Thoracic aorta (tissue), 2 donors: Measurements from ENCODE around the gene NR5A2. TPM values are rescaled to one million over a fixed set of nuclear protein-coding genes. Genes with fewer than 3 reads are reported as not detected.

ENCODE experiments used
- ATAC-seq: fragments of 150-250 bp; one replicate; pipeline ENCODE4 v1.8.0; 2017; ENCODE audit warnings: low read depth; ENCODE audit not compliant: insufficient number of reproducible peaks, low FRiP score
- DNase-seq: peaks from one replicate; pipeline ENCODE4 v3.0.0-alpha.2; 2020; ENCODE audit warnings: low spot score
- H3K27ac ChIP-seq, 2 donors: fragments of 200-600 bp; sonication (generic); 1 replicate in 1 of 2; 2 replicates in 1 of 2; pipeline ENCODE4 v1.5.1; 2016; ENCODE audit warnings: mild to moderate bottlenecking in 2 of 2, moderate library complexity in 2 of 2
- H3K27me3 ChIP-seq: fragments of 200-600 bp; sonication (generic); replicated peaks from 2 replicates; pipeline ENCODE4 v1.6.0; 2016; ENCODE audit warnings: mild to moderate bottlenecking; ENCODE audit not compliant: insufficient read depth
- H3K36me3 ChIP-seq: fragments of 200-600 bp; sonication (generic); one replicate; pipeline ENCODE4 v1.5.1; 2016
- H3K4me1 ChIP-seq, 2 donors: fragments of 200-600 bp; sonication (generic); 1 replicate in 1 of 2; 2 replicates in 1 of 2; pipeline versions ENCODE4 v1.5.1 to v1.6.0; 2016; ENCODE audit warnings: low read depth in 2 of 2, mild to moderate bottlenecking in 1 of 2; ENCODE audit not compliant: control insufficient read depth in 1 of 2
- H3K4me3 ChIP-seq: fragments of 200-600 bp; sonication (generic); 2 replicates; pipeline ENCODE4 v1.5.1; 2016; ENCODE audit warnings: mild to moderate bottlenecking
- H3K9me3 ChIP-seq: fragments of 200-600 bp; sonication (generic); 2 replicates; pipeline ENCODE4 v1.5.1; 2016
- total RNA-seq, 2 donors: library from RNA; depleted of rRNA; stranded (reverse); fragments of >200 nt; gene quantifications; one replicate each; pipeline versions ENCODE4 v1.1.0 to v1.2.3, GENCODE V29; 2016
- TF ChIP-seq, protein P1 (sequence below): fragments of 200-600 bp; sonication (generic); IDR thresholded peaks from one replicate; pipeline ENCODE4 v1.5.1; 2019; ENCODE audit warnings: antibody characterized with exemption

The NR5A2 gene
- total RNA-seq, 2 donors from 2014 or later: 2.7 to 3.6 TPM

DNA sequence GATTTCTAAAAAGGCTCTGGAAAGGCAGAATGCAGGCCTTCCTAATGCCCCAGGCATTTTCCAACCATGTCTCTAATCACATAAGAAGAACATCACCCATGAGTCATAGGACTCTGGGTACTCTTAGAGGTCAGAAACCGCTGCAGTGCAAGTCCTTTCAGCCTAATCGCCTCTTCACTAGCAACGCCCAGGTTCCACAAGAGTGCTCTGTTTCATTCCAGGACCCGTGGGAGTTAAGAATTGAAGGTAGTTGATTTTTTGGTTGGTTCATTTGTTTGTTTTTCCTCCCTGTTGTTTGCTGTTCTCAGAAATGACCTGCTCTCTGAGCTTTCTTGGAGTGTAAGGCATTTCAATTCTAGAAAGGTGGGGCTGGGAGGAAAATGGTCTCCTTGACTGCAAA, 123.2 kb downstream of the NR5A2 start:
- Histone ChIP-seq H3K27me3 (no peaks in the 10 kb centered on the region), H3K4me1 (no peaks in the 10 kb centered on the region), H3K27ac (no peak overlapping the region), H3K4me3 (no peak overlapping the region), H3K9me3 (no peaks in the 10 kb centered on the region), H3K36me3 (no peaks in the 10 kb centered on the region)
- ATAC-seq: no peak
- TF ChIP-seq, protein P1, sequence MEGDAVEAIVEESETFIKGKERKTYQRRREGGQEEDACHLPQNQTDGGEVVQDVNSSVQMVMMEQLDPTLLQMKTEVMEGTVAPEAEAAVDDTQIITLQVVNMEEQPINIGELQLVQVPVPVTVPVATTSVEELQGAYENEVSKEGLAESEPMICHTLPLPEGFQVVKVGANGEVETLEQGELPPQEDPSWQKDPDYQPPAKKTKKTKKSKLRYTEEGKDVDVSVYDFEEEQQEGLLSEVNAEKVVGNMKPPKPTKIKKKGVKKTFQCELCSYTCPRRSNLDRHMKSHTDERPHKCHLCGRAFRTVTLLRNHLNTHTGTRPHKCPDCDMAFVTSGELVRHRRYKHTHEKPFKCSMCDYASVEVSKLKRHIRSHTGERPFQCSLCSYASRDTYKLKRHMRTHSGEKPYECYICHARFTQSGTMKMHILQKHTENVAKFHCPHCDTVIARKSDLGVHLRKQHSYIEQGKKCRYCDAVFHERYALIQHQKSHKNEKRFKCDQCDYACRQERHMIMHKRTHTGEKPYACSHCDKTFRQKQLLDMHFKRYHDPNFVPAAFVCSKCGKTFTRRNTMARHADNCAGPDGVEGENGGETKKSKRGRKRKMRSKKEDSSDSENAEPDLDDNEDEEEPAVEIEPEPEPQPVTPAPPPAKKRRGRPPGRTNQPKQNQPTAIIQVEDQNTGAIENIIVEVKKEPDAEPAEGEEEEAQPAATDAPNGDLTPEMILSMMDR: no peak
- DNase-seq: no peak

DNA sequence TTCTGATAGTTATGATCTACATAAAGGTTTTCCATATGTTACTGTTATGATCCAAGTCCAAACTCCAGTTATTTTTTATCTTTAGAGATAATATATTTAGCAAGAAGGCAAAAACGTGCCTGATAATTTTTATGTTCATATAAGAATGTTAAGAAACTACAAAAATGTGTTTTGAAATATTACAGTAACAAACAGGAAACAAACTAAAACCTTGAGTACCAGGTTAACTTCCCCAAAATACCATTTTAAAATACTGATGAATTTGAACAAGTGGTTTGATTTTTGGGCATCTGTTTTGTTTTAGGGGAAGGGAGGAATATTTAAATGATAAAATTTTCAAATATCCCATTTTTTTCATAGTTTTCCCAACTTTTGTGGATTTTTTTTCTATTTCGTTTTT, 124.8 kb downstream of the NR5A2 start:
- TF ChIP-seq, protein P1: no peak
- ATAC-seq (no peak), DNase-seq (no peak)
- no peak overlapping the region for H3K4me3 ChIP-seq
- H3K27me3 ChIP-seq: no peaks in the 10 kb centered on the region
- H3K4me1 ChIP-seq: no peaks in the 10 kb centered on the region
- H3K27ac ChIP-seq: no peak overlapping the region
- no peaks in the 10 kb centered on the region for H3K9me3 ChIP-seq
- H3K36me3 ChIP-seq: no peaks in the 10 kb centered on the region

- DNase-seq (no peak), ATAC-seq (no peak)
- Histone ChIP-seq H3K4me1 (no peaks in the 10 kb centered on the region), H3K36me3 (no peaks in the 10 kb centered on the region), H3K4me3 (no peak overlapping the region), H3K27ac (no peak overlapping the region), H3K27me3 (no peaks in the 10 kb centered on the region), H3K9me3 (no peaks in the 10 kb centered on the region)
- TF ChIP-seq, protein P1: no peak
These were observed 126.0 kb downstream of the NR5A2 start for GRCh38 chr1:200153277-200154055.

- no peak for DNase-seq
- no peak overlapping the region for H3K27ac ChIP-seq
- H3K27me3 ChIP-seq: no peaks in the 10 kb centered on the region
- TF ChIP-seq, protein P1: no peak
- no peak for ATAC-seq
- H3K4me3 ChIP-seq: no peak overlapping the region
- no peaks in the 10 kb centered on the region for H3K9me3 ChIP-seq
- no peaks in the 10 kb centered on the region for H3K36me3 ChIP-seq
- no peaks in the 10 kb centered on the region for H3K4me1 ChIP-seq
These were observed 126.7 kb downstream of the NR5A2 start for GRCh38 chr1:200154069-200154767.

DNA sequence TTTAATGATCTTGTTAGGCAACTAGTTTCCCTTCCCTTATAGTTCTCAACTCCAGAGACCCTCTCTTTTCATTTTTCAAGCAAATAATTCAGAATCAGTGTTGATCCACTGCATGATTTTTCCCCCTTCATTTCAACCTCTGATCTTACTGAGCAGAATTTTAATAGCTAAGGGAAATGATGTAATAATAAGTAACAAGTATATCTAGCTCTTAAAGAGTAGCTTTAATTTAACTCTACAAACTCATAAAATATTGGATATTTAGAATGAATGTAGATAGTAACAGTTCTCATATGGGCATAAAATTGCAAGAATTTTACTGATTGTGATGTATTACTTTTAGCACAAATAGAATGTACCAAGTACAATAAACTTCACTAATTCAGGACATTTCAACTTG, 130.2 kb downstream of the NR5A2 start:
- ATAC-seq (no peak), DNase-seq (no peak)
- no peaks in the 10 kb centered on the region for H3K27me3 ChIP-seq
- no peaks in the 10 kb centered on the region for H3K4me1 ChIP-seq
- TF ChIP-seq, protein P1: no peak
- no peak overlapping the region for H3K4me3 ChIP-seq
- no peaks in the 10 kb centered on the region for H3K36me3 ChIP-seq
- H3K9me3 ChIP-seq: no peaks in the 10 kb centered on the region
- H3K27ac ChIP-seq: no peak overlapping the region
